ENCODE results near the gene PTPRQ. TPM values are rescaled to one million over a fixed set of nuclear protein-coding genes. Genes with fewer than 3 reads are reported as not detected.
A peak's percentile ranks its signal among the peaks of the same experiment; 100 is the strongest.

The PTPRQ gene
- polyA plus RNA-seq, 6 donors from 2014 or later: not detected

DNA sequence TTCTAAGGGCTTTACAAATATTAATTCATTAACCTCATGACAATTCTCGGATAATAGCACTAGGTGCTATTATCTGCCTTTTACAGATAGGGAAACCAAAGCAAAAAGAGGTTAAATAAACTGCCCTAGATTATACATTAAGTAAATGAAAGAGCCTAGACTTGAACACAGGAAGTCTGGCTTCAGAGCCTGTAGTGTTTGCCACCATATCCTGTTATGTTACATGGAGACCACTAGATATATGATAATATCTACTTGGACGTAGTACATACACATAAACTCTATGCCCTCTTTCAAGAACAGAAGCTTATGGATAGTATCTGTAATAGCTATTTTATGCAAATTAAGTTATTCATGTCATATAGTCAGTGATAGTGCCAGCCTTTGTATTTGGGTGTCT, 246.5 kb downstream of the PTPRQ start:
- Mint-ChIP-seq H3K4me1 (no peaks in the 10 kb centered on the region), H3K9me3 (peaks cover 0 to 5% (median 0%) of the 10 kb centered on the region in 7 donors), H3K36me3 (no peaks in the 10 kb centered on the region), H3K27ac (no peak overlapping the region), H3K4me3 (no peak overlapping the region), H3K27me3 (no peaks in the 10 kb centered on the region)
- ATAC-seq (ENCODE audit: low read depth in 2 of 2): no peak
- DNase-seq: no peak

DNA sequence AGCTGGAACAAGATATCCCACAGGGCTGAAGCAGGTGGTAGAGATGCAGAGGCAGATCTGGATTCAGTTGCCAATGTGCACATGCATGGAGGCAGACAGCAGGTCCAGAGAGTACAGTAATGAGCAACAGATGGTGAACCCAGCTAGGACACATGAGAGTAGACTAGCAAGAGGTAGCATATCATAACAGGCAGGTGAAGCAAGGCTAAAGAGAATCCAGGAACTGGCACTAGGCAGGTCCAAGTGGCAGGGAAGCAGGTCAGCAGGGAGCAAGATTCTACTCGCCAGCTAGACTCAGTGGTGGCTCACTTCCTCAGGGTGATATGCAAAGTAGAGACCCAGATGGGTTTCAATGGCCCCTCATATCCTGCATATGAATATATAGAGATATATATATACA, 248.1 kb downstream of the PTPRQ start:
- Mint-ChIP-seq H3K9me3 (peaks cover 0 to 2% (median 0%) of the 10 kb centered on the region in 7 donors), H3K27ac (no peak overlapping the region), H3K27me3 (no peaks in the 10 kb centered on the region), H3K4me1 (no peaks in the 10 kb centered on the region), H3K4me3 (no peak overlapping the region), H3K36me3 (no peaks in the 10 kb centered on the region)
- DNase-seq (no peak), ATAC-seq (ENCODE audit: low read depth in 2 of 2) (no peak)

DNA sequence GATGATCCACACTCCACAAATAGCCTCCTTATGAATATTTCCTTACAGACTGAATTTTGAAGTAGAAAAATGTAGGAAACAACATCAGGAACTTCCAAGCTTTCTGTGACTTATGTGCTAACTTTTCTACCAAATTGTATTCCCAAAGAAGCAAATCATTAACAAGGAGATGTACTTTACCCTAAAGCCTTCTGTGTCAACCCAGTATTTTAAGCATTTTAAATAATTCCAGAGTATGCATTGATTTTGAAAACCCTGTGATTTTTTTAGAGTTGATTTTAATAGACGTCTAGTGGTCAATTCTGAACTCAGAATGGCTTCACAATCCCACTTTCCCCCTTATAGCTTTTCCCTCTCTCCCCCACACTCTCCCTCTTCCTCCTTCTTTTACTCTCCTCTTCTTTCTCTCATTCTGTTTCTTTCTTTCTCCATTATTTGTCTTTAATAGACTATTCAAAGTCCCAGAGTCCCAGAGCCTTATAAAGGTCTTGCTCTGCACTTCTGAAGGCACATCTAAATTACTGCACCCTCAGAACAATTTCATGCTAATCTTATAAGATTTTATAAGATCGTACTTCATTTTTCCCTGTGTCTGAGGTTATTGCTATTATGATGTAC, 253.3 kb downstream of the PTPRQ start:
- no peaks in the 10 kb centered on the region for H3K9me3 Mint-ChIP-seq
- H3K36me3 Mint-ChIP-seq: no peaks in the 10 kb centered on the region
- H3K4me3 Mint-ChIP-seq: no peak overlapping the region
- H3K4me1 Mint-ChIP-seq: no peaks in the 10 kb centered on the region
- ATAC-seq (ENCODE audit: low read depth in 2 of 2) (no peak), DNase-seq (no peak)
- H3K27me3 Mint-ChIP-seq: no peaks in the 10 kb centered on the region
- H3K27ac Mint-ChIP-seq: no peak overlapping the region

DNA sequence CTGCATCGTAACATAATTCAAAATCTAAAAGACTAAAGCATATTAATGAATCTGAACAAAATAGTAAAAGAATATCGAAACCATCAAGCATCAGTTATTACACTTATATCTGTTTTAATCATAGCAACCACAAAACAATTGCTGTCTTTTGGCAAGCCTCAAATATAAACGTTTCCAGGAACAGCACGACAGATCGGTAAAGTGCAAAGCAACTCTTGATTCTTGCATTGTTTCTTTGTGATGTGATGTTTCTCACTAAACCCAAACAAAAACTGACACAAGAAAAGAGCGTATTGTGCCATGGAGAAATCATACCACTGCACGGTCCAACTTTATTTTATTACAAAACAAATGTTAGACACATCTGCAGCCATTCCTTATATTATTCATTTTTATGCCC, 254.2 kb downstream of the PTPRQ start:
- Mint-ChIP-seq H3K4me3 (no peak overlapping the region), H3K4me1 (no peaks in the 10 kb centered on the region), H3K27me3 (no peaks in the 10 kb centered on the region), H3K27ac (no peak overlapping the region), H3K36me3 (no peaks in the 10 kb centered on the region), H3K9me3 (peaks cover 0 to 2% (median 0%) of the 10 kb centered on the region in 7 donors)
- DNase-seq (no peak), ATAC-seq (ENCODE audit: low read depth in 2 of 2) (no peak)

DNA sequence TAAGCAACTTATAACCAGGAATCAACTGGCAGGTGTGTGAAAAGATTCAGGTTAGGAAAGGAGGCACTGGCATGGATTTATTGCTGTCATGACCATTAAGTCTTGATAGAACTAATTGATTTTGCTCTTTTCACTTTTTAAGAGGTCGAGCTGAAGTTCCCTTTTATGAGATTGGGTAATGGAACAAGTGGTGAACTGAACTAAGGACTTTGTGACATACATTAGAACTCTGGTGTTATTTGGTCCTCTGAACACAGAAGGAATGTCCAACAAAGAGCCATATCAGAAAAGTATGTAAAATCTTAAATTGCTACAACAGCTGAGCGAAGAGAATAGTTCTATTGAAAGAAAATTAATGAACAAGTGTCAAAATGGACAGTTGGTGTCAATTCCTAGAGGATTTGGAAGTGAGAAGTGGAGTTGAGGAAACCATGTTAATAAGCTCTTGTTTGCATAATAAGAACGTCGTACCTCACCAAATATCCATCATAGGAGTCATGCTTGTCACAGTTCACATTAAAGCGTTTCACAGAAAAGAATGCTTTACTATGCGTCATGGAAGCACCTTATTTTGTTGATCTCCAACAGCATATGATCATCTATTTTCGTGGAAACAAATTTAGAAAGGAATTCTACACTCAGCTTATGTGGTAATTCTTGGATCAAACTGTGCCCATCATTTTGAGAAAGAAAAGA, 255.0 kb downstream of the PTPRQ start:
- no peak for DNase-seq
- Mint-ChIP-seq H3K9me3 (peaks cover 0 to 3% (median 0%) of the 10 kb centered on the region in 7 donors), H3K4me3 (no peak overlapping the region), H3K27ac (no peak overlapping the region), H3K36me3 (no peaks in the 10 kb centered on the region), H3K4me1 (no peaks in the 10 kb centered on the region), H3K27me3 (no peaks in the 10 kb centered on the region)
- ATAC-seq (ENCODE audit: low read depth in 2 of 2): no peak

DNA sequence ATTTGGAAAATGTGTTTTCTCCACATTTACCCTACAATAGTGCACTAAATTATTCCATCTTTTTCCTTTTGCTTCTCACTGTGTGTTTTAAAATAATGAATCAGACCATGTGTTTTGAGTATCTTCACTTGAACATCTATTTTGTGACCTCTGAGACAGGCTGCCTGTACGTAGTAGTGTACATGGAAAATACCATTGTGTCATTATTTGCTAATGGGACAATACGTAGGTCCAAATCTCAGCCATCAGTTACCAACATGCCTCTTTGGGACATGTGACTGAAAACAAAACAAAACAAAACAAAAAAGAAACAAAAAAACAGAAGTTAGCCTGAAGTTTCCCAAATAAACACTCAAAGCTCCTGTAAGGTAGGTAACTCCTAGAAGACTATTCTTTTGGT, 256.3 kb downstream of the PTPRQ start:
- peaks cover 0 to 3% (median 0%) of the 10 kb centered on the region in 7 donors for H3K9me3 Mint-ChIP-seq
- H3K36me3 Mint-ChIP-seq: no peaks in the 10 kb centered on the region
- no peaks in the 10 kb centered on the region for H3K4me1 Mint-ChIP-seq
- no peaks in the 10 kb centered on the region for H3K27me3 Mint-ChIP-seq
- H3K27ac Mint-ChIP-seq: no peak overlapping the region
- no peak for ATAC-seq (ENCODE audit: low read depth in 2 of 2)
- no peak for DNase-seq
- H3K4me3 Mint-ChIP-seq: no peak overlapping the region

DNA sequence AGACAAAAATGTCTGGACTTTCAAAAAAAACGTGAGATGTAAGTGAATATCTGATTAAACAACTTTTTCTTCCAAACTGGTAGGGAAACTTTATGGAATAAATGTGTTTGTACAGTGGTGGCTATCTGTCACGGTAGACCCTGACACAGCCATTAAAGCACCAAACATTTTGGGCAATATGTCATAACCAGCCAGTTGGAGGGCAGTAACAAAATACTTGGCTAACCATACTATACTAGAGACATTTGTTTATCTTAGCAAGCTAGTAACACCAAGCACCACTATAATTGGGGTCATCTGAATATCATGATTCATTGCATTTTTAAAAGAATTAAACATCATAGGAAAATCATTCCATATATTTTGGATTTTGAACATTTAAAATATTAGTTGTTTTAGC, 257.4 kb downstream of the PTPRQ start:
- ATAC-seq (ENCODE audit: low read depth in 2 of 2) (no peak), DNase-seq (no peak)
- Mint-ChIP-seq H3K36me3 (no peaks in the 10 kb centered on the region), H3K4me1 (no peaks in the 10 kb centered on the region), H3K4me3 (no peak overlapping the region), H3K27ac (no peak overlapping the region), H3K9me3 (peaks cover 0 to 3% (median 0%) of the 10 kb centered on the region in 7 donors), H3K27me3 (peaks cover 0 to 7% (median 0%) of the 10 kb centered on the region in 3 donors)

DNA sequence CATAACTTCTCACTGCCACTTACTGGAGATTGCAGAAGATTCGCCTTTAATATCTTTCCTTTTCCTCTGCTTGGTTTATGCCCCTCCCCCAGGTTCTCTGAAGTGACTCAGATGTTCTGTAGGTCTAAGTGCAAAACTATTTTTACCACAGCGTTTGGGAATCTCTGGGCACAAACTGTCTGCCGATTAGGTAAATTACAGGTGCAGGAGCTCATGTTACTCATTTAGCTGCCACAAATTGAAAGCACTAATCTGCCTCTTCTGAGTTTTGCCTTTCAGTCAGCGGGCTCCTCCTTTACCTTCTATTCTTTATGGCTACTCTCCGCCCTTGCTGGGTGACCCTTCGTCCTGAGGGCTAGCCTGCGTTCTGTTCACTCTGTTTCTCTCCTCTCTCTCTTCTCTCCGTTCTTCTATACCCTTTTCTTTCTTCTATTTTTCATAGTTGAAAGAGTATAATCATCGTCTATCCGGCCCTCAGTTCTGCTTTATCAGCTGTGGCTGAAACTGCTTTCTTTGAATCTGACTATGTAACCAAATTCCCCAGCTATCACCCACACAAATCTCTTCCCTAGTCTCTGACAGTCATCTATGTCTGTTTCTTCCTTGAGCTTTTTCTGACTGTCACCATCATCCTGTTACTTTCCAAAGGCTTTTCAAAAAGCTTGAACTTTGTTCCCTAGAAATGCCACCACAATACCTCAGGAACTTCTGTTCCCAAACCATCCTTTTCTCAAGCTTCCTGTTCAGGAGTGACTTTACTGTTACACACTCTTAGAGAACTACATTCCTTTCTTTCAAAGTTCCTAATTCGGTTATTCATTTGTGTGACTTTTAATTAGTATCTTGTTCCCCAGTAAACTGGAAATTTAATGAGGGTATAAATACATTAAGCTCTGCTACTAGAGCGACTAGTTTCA, 259.1 kb downstream of the PTPRQ start:
- Mint-ChIP-seq H3K36me3 (no peaks in the 10 kb centered on the region), H3K27ac (peak overlapping the region in 1 of 6 donors; percentile 62), H3K4me1 (peaks cover 0 to 3% (median 0%) of the 10 kb centered on the region in 3 donors), H3K9me3 (peaks cover 0 to 3% (median 0%) of the 10 kb centered on the region in 7 donors), H3K4me3 (no peak overlapping the region), H3K27me3 (peaks cover 15 to 20% (median 15%) of the 10 kb centered on the region in 3 donors)
- DNase-seq: no peak
- ATAC-seq (ENCODE audit: low read depth in 2 of 2): no peak

DNA sequence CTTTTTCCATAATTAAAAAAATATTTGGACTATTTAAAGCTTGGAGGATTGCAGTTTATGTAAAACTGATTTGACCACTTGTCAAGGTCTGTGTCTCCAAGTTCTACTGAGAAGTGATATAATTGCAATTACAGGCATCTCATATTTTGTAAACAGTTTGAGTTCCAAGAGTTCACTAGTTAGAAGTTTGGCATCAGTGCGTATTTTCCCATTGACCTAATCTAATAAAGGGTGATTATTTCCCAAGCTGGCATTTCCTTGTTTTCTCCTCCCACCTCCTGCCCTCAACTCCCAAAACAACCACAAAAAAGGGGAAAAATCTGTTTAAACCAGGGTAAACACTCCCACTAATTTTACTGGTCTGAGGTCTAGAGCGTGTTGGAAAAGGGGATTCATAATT, 260.4 kb downstream of the PTPRQ start:
- H3K4me1 Mint-ChIP-seq: peaks cover 0 to 7% (median 5%) of the 10 kb centered on the region in 3 donors
- H3K9me3 Mint-ChIP-seq: peaks cover 0 to 6% (median 2%) of the 10 kb centered on the region in 7 donors
- no peak overlapping the region for H3K27ac Mint-ChIP-seq
- ATAC-seq (ENCODE audit: low read depth in 2 of 2) (no peak), DNase-seq (no peak)
- peaks cover 23 to 27% (median 26%) of the 10 kb centered on the region in 3 donors for H3K27me3 Mint-ChIP-seq
- no peak overlapping the region for H3K4me3 Mint-ChIP-seq
- no peaks in the 10 kb centered on the region for H3K36me3 Mint-ChIP-seq

DNA sequence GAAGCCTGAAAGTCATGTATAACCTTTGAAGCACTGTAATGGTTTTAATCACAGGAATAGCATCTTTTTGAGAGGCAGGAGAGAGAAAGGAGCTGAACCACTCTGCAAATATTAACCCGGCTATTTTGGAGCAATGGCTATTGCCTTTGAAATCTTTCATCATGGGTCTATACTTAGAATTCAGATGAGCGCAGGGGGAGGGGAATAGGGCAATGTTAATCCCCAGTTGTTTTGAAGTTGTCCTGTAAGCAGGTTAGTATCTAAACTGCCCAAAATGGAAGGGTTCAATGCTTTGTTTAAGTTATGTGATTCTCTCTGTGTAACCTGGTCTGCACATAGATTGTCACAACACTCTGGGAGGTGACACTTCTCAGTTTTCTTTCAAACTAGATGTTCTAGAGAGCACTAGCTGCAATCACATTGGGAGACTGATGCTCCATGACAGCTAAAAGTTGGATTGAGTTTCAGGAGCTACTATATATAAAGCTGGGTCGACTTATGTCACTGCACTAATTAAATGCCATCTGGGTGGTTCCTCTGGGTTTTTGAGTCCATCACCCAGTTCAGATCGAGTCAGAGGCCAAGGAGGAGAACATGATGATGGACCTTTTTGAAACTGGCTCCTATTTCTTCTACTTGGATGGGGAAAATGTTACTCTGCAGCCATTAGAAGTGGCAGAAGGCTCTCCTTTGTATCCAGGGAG, 263.2 kb downstream of the PTPRQ start, which contains the start of gene MYF6:
MYF6 (plus strand) TSS at position 509 of the 704 bp plus-strand sequence; CDS start at position 595, 86 bp downstream.
- Mint-ChIP-seq H3K36me3 (no peaks in the 10 kb centered on the region), H3K27ac (no peak within 1 kb of the TSS), H3K9me3 (peaks cover 0 to 8% (median 2%) of the 10 kb centered on the region in 7 donors), H3K4me3 (peak within 1 kb of the TSS in 2 of 8 donors; percentile 2 to 25), H3K27me3 (peaks cover 32 to 40% (median 39%) of the 10 kb centered on the region in 3 donors), H3K4me1 (peaks cover 0 to 7% (median 5%) of the 10 kb centered on the region in 3 donors)
- DNase-seq (no peak), ATAC-seq (ENCODE audit: low read depth in 2 of 2) (no peak)

DNA sequence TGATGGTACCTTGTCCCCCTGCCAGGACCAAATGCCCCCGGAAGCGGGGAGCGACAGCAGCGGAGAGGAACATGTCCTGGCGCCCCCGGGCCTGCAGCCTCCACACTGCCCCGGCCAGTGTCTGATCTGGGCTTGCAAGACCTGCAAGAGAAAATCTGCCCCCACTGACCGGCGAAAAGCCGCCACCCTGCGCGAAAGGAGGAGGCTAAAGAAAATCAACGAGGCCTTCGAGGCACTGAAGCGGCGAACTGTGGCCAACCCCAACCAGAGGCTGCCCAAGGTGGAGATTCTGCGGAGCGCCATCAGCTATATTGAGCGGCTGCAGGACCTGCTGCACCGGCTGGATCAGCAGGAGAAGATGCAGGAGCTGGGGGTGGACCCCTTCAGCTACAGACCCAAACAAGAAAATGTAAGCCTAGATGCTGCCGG, 263.8 kb downstream of the PTPRQ start:
- H3K4me3 Mint-ChIP-seq: no peak overlapping the region
- H3K27me3 Mint-ChIP-seq: peaks cover 36 to 46% (median 43%) of the 10 kb centered on the region in 3 donors
- no peak overlapping the region for H3K27ac Mint-ChIP-seq
- ATAC-seq (ENCODE audit: low read depth in 2 of 2): no peak
- peaks cover 0 to 7% (median 5%) of the 10 kb centered on the region in 3 donors for H3K4me1 Mint-ChIP-seq
- DNase-seq: no peak
- no peaks in the 10 kb centered on the region for H3K36me3 Mint-ChIP-seq
- H3K9me3 Mint-ChIP-seq: peaks cover 0 to 8% (median 2%) of the 10 kb centered on the region in 7 donors

DNA sequence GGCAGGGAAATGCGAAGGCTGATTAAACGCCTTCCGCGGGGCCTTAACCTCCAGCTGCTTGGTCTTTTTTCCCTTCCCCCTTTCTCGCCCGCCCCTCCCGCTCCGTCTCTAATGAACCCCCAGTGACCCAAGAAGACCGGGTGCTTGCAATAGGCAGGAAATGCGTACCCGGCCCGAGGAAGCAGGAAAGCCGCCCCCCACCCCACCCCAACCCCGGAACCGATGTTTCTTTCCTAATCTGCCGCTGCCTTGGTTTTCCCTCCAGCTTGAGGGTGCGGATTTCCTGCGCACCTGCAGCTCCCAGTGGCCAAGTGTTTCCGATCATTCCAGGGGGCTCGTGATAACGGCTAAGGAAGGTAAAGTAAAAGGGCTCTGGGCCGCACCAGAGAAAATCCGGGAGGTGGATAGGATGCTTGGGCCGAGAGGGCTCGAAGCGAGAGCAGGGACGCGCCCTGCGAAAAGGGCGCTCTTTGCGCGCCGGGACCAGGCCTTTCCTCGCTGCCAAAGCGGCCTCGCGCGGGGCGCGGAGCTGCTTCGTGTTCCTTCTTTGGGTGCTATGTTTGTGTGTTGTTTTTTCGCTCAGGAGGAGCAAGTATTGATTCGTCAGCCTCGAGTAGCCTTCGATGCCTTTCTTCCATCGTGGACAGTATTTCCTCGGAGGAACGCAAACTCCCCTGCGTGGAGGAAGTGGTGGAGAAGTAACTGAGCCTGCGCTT, 264.4 kb downstream of the PTPRQ start:
- peaks cover 0 to 8% (median 2%) of the 10 kb centered on the region in 7 donors for H3K9me3 Mint-ChIP-seq
- DNase-seq (no peak), ATAC-seq (ENCODE audit: low read depth in 2 of 2) (no peak)
- H3K4me3 Mint-ChIP-seq: peak overlapping the region in 1 of 8 donors; percentile 25
- H3K4me1 Mint-ChIP-seq: peaks cover 0 to 7% (median 5%) of the 10 kb centered on the region in 3 donors
- H3K36me3 Mint-ChIP-seq: no peaks in the 10 kb centered on the region
- peaks cover 40 to 46% (median 45%) of the 10 kb centered on the region in 3 donors for H3K27me3 Mint-ChIP-seq
- H3K27ac Mint-ChIP-seq: no peak overlapping the region

Data from naive B cell (primary cell).